ENCODE results near the gene RERG.

DNA sequence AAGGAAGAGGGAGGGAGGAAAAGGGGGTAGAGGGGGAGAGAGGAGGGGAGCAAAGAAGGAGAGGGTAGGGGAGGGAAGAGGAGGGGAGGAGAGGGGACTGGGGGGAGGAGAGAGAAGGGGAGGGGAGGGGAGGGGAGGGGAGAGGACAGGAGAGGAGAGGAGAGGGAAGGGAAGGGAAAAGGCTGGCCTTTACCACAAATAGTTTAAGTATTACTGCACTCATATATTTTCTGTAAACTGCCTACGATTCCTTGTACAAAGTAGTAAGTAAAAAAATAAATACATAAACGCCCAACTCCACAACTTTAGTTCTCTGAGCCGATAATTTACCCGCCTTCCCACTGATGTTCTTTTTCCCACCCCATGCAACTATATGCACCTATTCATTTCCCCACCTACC is 23.7 kb upstream of the RERG start:
- no peak for TF ChIP-seq POLR2A (IDR thresholded peaks at IDR 0.05)
- no peak for TF ChIP-seq POLR2AphosphoS5 (IDR thresholded peaks at IDR 0.05)
- TF ChIP-seq, protein P1, sequence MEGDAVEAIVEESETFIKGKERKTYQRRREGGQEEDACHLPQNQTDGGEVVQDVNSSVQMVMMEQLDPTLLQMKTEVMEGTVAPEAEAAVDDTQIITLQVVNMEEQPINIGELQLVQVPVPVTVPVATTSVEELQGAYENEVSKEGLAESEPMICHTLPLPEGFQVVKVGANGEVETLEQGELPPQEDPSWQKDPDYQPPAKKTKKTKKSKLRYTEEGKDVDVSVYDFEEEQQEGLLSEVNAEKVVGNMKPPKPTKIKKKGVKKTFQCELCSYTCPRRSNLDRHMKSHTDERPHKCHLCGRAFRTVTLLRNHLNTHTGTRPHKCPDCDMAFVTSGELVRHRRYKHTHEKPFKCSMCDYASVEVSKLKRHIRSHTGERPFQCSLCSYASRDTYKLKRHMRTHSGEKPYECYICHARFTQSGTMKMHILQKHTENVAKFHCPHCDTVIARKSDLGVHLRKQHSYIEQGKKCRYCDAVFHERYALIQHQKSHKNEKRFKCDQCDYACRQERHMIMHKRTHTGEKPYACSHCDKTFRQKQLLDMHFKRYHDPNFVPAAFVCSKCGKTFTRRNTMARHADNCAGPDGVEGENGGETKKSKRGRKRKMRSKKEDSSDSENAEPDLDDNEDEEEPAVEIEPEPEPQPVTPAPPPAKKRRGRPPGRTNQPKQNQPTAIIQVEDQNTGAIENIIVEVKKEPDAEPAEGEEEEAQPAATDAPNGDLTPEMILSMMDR (IDR thresholded peaks at IDR 0.05), result no peak
- no peak for TF ChIP-seq EP300 (IDR thresholded peaks at IDR 0.05)

Data from upper lobe of left lung (tissue), 4 donors.